ENCODE results near the gene C11orf21.
"Not testable (repeated sequence)": the region's sequence is repeated elsewhere in the genome, so short reads cannot be mapped to it uniquely, and the experiment has no call there.

The C11orf21 gene

GRCh38 chr11:2301631-2302305, at the start of gene C11orf21, which contains the start of gene TSPAN32:
Gene C11orf21 (minus strand): TSS chr11:2301918. CDS start chr11:2301808, 110 bp downstream.
Gene TSPAN32 (plus strand): TSS chr11:2302013. CDS start chr11:2302150, 137 bp downstream.
- DNase-seq: no peak

GRCh38 chr11:2348986-2349385, 47.3 kb upstream of the C11orf21 start:
- DNase-seq: no peak

GRCh38 chr11:2347308-2347830, 45.7 kb upstream of the C11orf21 start:
- DNase-seq: no peak

DNA sequence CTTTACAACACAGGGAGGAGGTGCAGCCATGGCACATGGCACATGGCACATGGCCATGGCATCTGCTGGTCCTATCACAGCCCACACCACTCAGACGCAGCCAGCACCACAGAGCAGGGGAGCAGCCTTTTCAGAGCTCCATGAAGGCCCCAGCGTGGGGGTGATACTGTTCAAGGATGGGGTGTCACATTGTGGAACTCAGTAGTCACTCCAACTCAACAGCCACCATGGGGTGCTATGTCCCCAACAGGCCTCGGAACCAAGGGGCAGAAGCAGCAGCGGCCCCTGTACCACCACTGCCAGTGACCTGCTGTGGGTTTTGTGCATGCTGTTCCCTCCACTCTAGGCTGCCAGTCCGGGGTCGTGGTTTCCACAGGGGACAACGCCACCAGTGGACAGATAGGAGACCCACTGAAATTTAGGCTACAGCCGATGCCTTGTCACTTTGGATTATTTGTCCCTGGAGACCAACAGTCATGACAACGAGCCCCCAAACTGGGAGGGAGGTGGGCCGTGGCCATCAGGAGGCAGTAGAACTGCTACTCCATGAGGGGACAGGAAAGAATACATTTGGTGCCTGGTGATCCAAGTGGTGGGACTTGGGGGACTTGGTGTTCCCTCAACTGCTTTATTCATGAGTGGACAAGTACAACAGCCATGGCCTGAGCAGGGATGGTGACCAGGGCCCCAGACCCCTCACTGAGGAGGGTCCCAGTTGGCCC, 45.0 kb upstream of the C11orf21 start:
- peak; percentile 18 for DNase-seq

DNA sequence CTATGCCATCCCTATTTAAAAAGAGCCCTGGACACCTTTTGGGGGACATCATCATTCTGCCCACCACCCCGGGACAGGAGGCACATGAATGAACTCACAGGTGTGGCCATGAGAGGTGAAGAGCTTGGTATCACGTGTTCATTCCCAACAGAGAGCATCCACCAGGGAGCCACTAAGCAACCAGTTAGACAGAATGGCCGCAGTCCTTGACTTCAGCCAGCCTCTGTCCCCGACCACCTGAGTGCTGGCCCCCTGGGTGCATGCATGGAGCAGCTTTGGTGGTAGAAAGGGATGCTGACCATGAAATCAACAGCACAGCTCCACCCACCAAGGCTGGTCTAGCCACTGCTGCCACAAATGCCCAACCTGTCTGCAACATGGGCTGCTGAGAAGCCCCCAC, 44.3 kb upstream of the C11orf21 start:
- no peak for DNase-seq

DNA sequence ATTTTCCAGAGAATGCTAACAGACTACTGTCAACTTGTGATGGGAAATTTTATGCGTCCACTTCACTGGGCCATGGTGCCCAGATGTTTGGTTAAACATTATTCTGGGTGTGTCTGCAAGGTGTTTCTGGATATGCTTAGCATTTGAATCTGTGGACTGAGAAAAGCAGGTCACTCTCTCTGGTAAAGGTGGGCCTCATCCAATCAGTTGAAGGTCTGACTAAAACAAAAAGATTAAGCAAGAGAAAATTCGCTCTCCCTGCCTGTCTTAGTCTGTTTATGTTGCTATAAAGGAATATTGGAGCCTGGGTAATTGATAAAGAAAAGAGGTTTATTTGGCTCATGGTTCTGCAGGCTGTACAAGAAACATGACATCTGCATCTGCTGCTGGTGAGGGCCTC, 43.3 kb upstream of the C11orf21 start:
- DNase-seq: peak; percentile 7

GRCh38 chr11:2343502-2343901, 41.8 kb upstream of the C11orf21 start:
- no peak for DNase-seq

DNA sequence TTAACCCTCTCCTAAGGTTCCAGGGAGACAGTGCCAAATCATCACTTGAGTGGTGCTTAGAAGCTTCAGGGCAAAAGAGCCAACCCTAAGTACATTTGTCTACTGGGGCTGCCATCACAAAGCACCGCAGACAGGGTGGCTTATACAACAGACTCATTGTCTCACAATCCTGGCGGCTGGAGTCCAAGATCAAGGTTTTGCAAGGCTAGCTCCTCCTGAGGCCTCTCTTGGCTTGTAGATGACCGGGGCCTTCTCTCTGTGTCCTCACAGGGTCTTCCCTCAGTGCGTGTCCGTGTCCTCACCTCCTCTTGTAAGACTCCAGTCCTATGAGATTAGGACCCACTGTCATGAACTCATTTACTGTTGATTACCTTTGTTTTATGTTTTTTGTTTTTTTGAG, 41.3 kb upstream of the C11orf21 start:
- peak; percentile 22 for DNase-seq

DNA sequence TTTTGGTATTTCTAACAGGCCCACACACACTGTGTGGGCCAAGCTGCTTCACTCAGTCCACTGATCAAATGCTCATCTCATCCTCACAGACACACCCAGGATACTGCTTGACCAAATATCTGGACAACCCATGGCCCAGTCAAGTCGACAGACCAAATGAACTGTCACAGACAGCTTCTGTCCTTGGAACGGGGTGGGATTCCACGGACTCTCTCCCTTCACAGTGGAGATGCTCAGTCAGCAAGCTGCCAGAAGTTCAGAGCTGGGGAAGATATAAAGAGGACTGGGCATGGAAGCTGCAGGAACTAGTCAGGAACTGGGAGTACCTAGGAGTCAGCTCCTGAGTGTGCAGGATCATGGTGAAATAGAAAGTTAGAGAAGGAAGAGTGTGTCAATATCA, 40.8 kb upstream of the C11orf21 start:
- DNase-seq: peak; percentile 25

- peak; percentile 23 for DNase-seq
These were observed 37.0 kb upstream of the C11orf21 start for GRCh38 chr11:2338760-2339159.

DNA sequence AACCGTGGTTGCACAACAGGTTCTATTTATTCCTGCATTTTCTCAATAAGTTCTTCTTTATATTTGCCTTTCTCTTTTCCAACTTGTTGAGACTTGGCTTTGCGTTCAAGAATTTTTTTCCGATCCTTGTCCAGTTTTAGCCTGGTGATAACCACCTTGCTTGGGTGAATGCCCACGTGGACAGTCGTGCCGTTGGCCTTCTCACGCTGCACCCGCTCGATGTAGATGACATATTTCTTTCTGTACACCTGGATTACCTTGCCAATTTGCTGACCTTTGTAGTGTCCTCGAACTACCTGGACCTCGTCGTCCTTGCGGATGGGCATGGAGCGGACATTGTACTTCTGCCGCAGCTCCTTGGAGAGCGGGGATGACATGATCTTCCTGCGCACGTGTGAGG, 33.6 kb upstream of the C11orf21 start:
- not testable (repeated sequence) for DNase-seq

- DNase-seq: not testable (repeated sequence)
These were observed 31.9 kb upstream of the C11orf21 start for GRCh38 chr11:2333486-2334205.

- DNase-seq: peak; percentile 1
These were observed 30.9 kb upstream of the C11orf21 start for GRCh38 chr11:2332569-2332968.

- peak; percentile 18 for DNase-seq
These were observed 29.7 kb upstream of the C11orf21 start for GRCh38 chr11:2331404-2331803.

DNA sequence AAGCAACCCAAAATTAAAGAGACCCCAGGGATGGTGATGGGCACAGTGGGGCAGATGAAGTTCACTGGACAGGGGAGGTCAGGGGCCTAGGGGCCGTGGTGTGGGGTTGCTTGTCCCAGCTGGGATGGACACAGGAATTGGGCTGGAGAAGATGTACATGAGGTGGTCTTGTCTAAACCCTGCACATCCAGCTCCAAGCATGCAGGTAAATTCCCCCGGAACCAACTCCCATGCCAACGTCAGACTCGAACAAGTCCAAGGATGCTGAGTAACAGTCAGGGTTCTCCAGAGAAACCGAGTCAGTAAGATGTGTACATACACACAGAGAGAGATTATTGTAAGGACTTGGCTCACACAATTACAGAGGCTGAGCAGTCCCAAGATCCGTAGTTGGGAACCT, 29.0 kb upstream of the C11orf21 start:
- DNase-seq: peak; percentile 13

DNA sequence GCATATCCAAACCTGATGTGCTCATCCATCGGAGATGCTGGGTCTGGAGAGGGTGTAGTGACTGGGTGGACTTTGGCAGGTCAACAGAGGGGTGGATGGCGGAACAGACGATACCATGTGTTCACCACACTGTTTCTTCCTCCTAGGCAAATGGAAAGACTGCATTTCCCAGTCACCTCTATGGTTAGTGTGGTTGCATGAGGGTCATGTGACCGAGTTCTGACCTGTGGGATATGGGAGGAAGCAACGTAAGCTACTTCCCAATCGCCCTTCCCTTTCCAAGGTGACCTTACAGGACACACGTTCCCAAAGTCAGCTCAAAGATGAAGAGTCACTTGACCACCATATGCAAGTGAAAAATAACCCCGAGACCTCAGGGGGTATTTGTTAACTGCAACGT, 27.8 kb upstream of the C11orf21 start:
- DNase-seq: peak; percentile 1

DNA sequence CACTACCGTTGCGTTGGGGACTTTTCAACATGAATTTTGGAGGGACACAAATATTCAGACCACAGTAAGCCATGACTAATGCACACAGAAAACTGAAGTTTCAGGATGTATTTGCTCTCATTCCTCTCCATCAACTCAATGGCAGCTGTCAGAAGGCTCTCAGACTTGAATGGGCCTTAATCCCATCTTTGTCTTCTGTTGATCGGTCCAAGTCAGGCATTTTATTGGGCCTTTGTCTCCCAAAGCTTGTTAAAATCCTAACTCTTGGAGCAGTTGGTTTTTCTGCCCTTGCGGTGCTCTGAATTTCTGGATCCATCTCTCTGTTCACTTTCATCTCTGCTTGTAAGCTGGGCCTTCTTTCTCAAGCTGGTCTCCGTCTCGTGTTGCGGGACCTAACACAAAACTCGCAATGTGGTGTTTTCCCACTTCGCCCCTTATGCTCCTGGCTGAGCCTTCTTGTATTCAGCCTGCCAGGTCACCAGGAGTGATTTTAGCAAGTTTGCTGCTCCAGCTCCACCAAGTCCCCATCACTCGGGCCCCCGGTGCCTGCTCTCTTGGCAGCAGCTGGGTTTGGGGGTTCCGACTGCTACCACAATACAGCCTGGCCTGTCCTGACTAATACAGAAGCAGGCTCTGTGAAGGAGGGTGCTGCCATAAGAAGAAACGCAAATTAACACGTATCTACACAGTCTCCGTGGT, 27.1 kb upstream of the C11orf21 start:
- peak; percentile 41 for DNase-seq

- peak; percentile 6 for DNase-seq
These were observed 26.3 kb upstream of the C11orf21 start for GRCh38 chr11:2328021-2328420.

- peak; percentile 15 for DNase-seq
These were observed 25.3 kb upstream of the C11orf21 start for GRCh38 chr11:2327032-2327431.

GRCh38 chr11:2325719-2326118, 24.0 kb upstream of the C11orf21 start:
- DNase-seq: peak; percentile 15

DNA sequence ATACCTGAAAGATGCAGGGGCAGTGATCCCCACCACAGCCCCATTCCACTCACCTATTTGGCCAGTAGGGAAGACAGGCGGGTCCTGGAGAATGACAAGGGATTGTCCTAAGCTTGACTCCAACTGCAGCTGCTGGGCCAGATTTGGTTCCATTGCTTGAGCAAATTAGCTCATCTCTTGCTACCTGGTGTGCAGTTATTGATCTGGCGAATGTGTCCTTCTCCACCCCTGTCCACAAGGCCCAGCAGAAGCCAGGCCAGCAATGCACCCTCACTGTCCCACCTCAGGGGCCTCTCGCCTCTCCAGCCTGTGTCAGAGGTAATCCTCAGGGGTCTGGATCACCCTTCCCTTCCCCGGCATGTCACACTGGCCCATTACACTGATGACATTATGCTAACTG, 23.4 kb upstream of the C11orf21 start:
- peak; percentile 6 for DNase-seq

GRCh38 chr11:2321311-2321683, 19.6 kb upstream of the C11orf21 start:
- peak; percentile 4 for DNase-seq

All from activated CD8-positive, alpha-beta memory T cell treated with anti-CD3 and anti-CD28 coated beads, Interleukin-2, amount 50 U/mL, for 48 hours (primary cell).